Tibial nerve (tissue), 4 donors: Measurements from ENCODE around the gene TLK1.

Experiments
- EP300 ChIP-seq, 2 donors: sonication (generic); formaldehyde crosslinking; IDR thresholded peaks; one replicate each; pipeline ENCODE4 v1.6.1; 2017; ENCODE audit warnings: antibody characterized with exemption in 2 of 2, mild to moderate bottlenecking in 1 of 2
- POLR2A ChIP-seq, 2 donors: fragments of 450-650 bp; IDR thresholded peaks; one replicate each; pipeline ENCODE4 v1.6.1; 2017; ENCODE audit warnings: antibody characterized with exemption in 2 of 2, mild to moderate bottlenecking in 2 of 2, moderate library complexity in 2 of 2
- TF ChIP-seq, protein P1 (sequence below), 5 experiments: fragments of 200-600 bp in 3 of 5; fragments of 450-650 bp in 2 of 5; sonication (generic) in 3 of 5; IDR thresholded peaks; one replicate each; pipeline ENCODE4 v1.5.1; 2016 to 2019; ENCODE audit warnings: antibody characterized with exemption in 5 of 5, mild to moderate bottlenecking in 3 of 5, moderate library complexity in 2 of 5

DNA sequence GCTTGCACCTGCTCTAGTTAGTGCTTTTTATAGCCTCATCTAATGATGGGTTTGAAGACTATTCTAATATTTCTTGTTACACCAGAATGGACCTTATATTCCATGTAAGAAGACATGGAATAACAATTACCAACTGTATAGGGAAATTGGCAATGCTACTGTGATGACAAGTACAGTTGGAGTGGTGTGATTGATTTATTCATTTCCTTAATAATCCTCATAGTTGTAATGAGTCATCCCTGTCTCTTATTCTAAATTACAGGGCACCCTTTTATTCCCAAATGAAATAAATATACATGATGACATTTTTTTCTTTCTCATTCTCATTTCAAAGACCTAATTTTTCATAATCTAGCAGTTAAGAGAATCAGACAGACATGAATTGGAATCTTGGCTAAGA lies 18.3 kb upstream of the TLK1 start:
- TF ChIP-seq, protein P1, sequence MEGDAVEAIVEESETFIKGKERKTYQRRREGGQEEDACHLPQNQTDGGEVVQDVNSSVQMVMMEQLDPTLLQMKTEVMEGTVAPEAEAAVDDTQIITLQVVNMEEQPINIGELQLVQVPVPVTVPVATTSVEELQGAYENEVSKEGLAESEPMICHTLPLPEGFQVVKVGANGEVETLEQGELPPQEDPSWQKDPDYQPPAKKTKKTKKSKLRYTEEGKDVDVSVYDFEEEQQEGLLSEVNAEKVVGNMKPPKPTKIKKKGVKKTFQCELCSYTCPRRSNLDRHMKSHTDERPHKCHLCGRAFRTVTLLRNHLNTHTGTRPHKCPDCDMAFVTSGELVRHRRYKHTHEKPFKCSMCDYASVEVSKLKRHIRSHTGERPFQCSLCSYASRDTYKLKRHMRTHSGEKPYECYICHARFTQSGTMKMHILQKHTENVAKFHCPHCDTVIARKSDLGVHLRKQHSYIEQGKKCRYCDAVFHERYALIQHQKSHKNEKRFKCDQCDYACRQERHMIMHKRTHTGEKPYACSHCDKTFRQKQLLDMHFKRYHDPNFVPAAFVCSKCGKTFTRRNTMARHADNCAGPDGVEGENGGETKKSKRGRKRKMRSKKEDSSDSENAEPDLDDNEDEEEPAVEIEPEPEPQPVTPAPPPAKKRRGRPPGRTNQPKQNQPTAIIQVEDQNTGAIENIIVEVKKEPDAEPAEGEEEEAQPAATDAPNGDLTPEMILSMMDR (IDR thresholded peaks at IDR 0.05) = no peak
- TF ChIP-seq POLR2A (IDR thresholded peaks at IDR 0.05) = no peak
- TF ChIP-seq EP300 (IDR thresholded peaks at IDR 0.05) = no peak
